Lower leg skin (tissue), 3 donors: Measurements from ENCODE around the gene FAM3D.

Source experiments
- CTCF ChIP-seq, 3 donors: fragments of 450-650 bp; IDR thresholded peaks; one replicate each; pipeline ENCODE4 v1.5.1; 2016; ENCODE audit warnings: antibody characterized with exemption in 3 of 3, mild to moderate bottlenecking in 3 of 3, moderate library complexity in 2 of 3
- POLR2A ChIP-seq, 2 donors: fragments of 450-650 bp; IDR thresholded peaks; one replicate each; pipeline ENCODE4 v1.6.1; 2016 to 2017; ENCODE audit warnings: antibody characterized with exemption in 2 of 2, mild to moderate bottlenecking in 1 of 2, moderate library complexity in 1 of 2

DNA sequence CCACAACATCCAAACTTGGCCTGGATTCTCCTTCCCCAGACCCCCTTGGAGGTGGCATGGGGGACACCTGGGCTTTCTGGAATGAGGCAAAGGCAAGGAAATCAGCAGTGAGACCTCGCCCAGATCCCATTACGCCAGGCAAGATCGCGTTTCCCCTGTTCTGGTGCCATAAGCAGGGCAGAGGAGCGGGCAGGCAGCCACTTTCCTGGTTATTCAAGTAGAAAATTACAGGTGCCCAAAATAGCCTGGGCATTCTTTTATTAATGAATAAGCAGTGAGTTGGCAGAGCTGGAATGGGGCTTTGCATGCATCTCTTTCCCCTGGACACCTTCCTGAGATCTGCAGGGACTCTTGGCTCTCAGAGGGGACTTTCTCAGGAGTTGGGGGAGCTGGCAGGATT, 57.9 kb downstream of the FAM3D start:
- TF ChIP-seq CTCF (IDR thresholded peaks at IDR 0.05) (no peak), POLR2A (IDR thresholded peaks at IDR 0.05) (no peak)
